ENCODE results near the gene SLC43A3. TPM values are rescaled to one million over a fixed set of nuclear protein-coding genes. Genes with fewer than 3 reads are reported as not detected.

Gene SLC43A3
- total and polyA plus RNA-seq, 2 donors (not counting 3 experiments of a cell fraction or from before 2014, with no cell fraction given): 68.9 to 104 TPM

DNA sequence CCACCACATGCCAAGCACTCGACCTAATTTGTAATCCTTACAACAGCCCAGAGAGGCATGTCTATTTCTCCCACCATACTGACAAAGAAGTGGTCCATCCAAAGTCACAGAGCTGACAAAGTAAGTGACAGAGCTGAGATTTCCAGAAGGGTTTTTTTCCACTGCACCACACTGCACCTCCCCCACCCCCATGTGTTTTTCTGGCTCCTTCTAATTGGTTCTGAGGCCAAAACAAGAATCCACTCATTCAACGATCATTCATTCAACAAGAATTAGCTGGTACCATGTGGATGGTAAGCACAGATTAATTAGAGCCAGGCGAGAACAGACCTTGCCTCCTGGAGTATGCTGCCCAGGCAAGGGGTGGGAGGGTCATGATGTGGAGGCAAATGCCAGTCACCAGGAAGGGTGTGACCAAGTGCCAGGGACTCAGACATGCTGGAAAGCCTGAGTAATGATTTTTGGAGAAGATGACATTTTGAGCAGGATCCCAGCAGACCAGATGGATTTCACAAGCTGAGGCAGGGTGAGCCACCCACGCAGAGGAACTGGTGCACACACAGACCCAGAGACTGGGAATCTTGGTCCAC, 21.6 kb downstream of the SLC43A3 start:
- BruUV-seq (replicated peaks): no TSS peak
- Histone ChIP-seq H3K9ac (replicated peaks; ENCODE audit: extremely low read depth, insufficient read depth, low read length) (no peak overlapping the region), H3K79me2 (ENCODE audit: control insufficient read depth, insufficient read depth, low read length) (no peaks in the 10 kb centered on the region), H2AFZ (ENCODE audit: low read depth, low read length) (no peak overlapping the region), H3K4me3 (replicated peaks in 1 of 3; ENCODE audit: insufficient read depth in 1 of 3, low read depth in 1 of 3, low read length in 3 of 3) (no peak overlapping the region), H3K27me3 (ENCODE audit: control insufficient read depth in 2 of 2, insufficient read depth in 2 of 2, low read length in 2 of 2) (no peaks in the 10 kb centered on the region), H3K27ac (ENCODE audit: insufficient read depth, low read depth, low read length) (no peak overlapping the region), H3K9me1 (replicated peaks; ENCODE audit: control insufficient read depth, extremely low read depth, insufficient read depth, low read length) (no peaks in the 10 kb centered on the region), H3K36me3 (ENCODE audit: control insufficient read depth in 2 of 2, extremely low read depth in 1 of 2, insufficient read depth in 2 of 2, low read length in 2 of 2) (peaks cover 3 to 12% of the 10 kb centered on the region in 2 experiments), H3K9me3 (replicated peaks; ENCODE audit: control insufficient read depth, insufficient read depth, low read length) (no peaks in the 10 kb centered on the region), H4K20me1 (replicated peaks; ENCODE audit: control insufficient read depth, extremely low read depth, insufficient read depth, low read length) (no peaks in the 10 kb centered on the region), H3K4me1 (ENCODE audit: control insufficient read depth, extremely low read depth, insufficient read depth, low read length) (peaks cover 26% of the 10 kb centered on the region), H3K4me2 (ENCODE audit: insufficient read depth, low read length) (no peak overlapping the region)
- POLR2A ChIA-PET: interaction anchor here (1.7 kb wide), 1 partner anchor 19 kb away, joined by 7 read pairs; no protein-coding TSS in a partner anchor
- DNase-seq (ENCODE audit: low read depth, low spot score): no peak
- CTCF ChIA-PET: interaction anchor here (0.7 to 2.0 kb wide), 5 partner anchors 18 to 77 kb away, joined by 3 to 8 read pairs (median 6); partner anchors contain the start of genes RTN4RL2 and SLC43A3
- dilution Hi-C loops (cut with MboI; ENCODE audit: extremely low pct_ligation_motif_present, low sequenced_read_pairs): no loop called here
- FAIRE-seq: no peak
- intact Hi-C loops (cut with micrococcal nuclease): loop anchor here (5.0 kb wide), 2 partner anchors 52 to 58 kb away; no protein-coding TSS in a partner anchor
- TF ChIP-seq POLR2A (IDR thresholded peaks at IDR 0.05; ENCODE audit: low read depth, low read length) (no peak), MYC (IDR thresholded peaks at IDR 0.05; ENCODE audit: low read depth, low read length) (no peak), FOS (IDR thresholded peaks at IDR 0.05; ENCODE audit: borderline replicate concordance, insufficient read depth, low read length) (no peak), CTCF (IDR thresholded peaks at IDR 0.05; ENCODE audit: extremely low read depth in 1 of 2, insufficient read depth in 1 of 2, low read depth in 1 of 2, low read length in 2 of 2) (no peak), JUN (IDR thresholded peaks at IDR 0.05; ENCODE audit: borderline replicate concordance, insufficient read depth, insufficient read length, low read depth) (no peak), GATA2 (IDR thresholded peaks at IDR 0.05; ENCODE audit: insufficient read depth, insufficient read length, low read depth, low read length) (no peak), EZH2 (IDR thresholded peaks at IDR 0.05; ENCODE audit: borderline replicate concordance, low read depth, low read length, severe bottlenecking) (no peak), POLR2AphosphoS5 (IDR thresholded peaks at IDR 0.05; ENCODE audit: insufficient read depth, low read depth, low read length) (no peak)
- TF ChIP-seq, protein P1, sequence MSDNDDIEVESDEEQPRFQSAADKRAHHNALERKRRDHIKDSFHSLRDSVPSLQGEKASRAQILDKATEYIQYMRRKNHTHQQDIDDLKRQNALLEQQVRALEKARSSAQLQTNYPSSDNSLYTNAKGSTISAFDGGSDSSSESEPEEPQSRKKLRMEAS (IDR thresholded peaks at IDR 0.05; ENCODE audit: insufficient read depth, insufficient read length): no peak
